ENCODE results near the gene FOXJ3. TPM values are rescaled to one million over a fixed set of nuclear protein-coding genes. Genes with fewer than 3 reads are reported as not detected.

FOXJ3 gene
- total RNA-seq, 1 experiment from 2014 or later, result 55.3 TPM

- intact Hi-C loops (cut with micrococcal nuclease; ENCODE audit: unreplicated experiment) (no loop called here), in situ Hi-C loops (cut with HindIII; ENCODE audit: low pct_unique_long_range_greater_than_20kb, low sequenced_read_pairs) (no loop called here)
- Histone ChIP-seq H3K9me3 (ENCODE audit: control insufficient read depth, insufficient read depth, low read depth, low read length) (peaks cover 5% of the 10 kb centered on the region; the same call in 1 of the 2 replicates), H3K4me1 (ENCODE audit: control insufficient read depth, insufficient read depth, low read length) (no peaks in the 10 kb centered on the region), H3K4me3 (ENCODE audit: low read depth in 2 of 2, low read length in 2 of 2) (no peak overlapping the region), H3K36me3 (ENCODE audit: control insufficient read depth, insufficient read depth, low read length) (no peaks in the 10 kb centered on the region), H3K27ac (ENCODE audit: low read length) (no peak overlapping the region), H3K27me3 (ENCODE audit: control insufficient read depth, insufficient read depth, low read length) (no peaks in the 10 kb centered on the region)
- CTCF ChIA-PET, result no interaction called here
- DNase-seq (ENCODE audit: low read depth, low spot score), result no peak
- no TSS peak for BruUV-seq (replicated peaks)
- ATAC-seq, result no peak
- TF ChIP-seq, protein P1, sequence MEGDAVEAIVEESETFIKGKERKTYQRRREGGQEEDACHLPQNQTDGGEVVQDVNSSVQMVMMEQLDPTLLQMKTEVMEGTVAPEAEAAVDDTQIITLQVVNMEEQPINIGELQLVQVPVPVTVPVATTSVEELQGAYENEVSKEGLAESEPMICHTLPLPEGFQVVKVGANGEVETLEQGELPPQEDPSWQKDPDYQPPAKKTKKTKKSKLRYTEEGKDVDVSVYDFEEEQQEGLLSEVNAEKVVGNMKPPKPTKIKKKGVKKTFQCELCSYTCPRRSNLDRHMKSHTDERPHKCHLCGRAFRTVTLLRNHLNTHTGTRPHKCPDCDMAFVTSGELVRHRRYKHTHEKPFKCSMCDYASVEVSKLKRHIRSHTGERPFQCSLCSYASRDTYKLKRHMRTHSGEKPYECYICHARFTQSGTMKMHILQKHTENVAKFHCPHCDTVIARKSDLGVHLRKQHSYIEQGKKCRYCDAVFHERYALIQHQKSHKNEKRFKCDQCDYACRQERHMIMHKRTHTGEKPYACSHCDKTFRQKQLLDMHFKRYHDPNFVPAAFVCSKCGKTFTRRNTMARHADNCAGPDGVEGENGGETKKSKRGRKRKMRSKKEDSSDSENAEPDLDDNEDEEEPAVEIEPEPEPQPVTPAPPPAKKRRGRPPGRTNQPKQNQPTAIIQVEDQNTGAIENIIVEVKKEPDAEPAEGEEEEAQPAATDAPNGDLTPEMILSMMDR (IDR thresholded peaks at IDR 0.05), result no peak
- TF ChIP-seq SIN3A (IDR thresholded peaks at IDR 0.05; ENCODE audit: borderline replicate concordance, insufficient read depth, low read depth, low read length), result no peak
- no peak for TF ChIP-seq TCF7L2 (IDR thresholded peaks at IDR 0.05; ENCODE audit: low read depth, low read length)
- TF ChIP-seq REST (IDR thresholded peaks at IDR 0.05; ENCODE audit: insufficient read depth in 1 of 2, low read depth in 2 of 2, low read length in 1 of 2), result no peak
- TF ChIP-seq POLR2AphosphoS5 (IDR thresholded peaks at IDR 0.05; ENCODE audit: low read depth, low read length), result no peak
- POLR2A ChIA-PET, result no interaction called here
These were observed 95.5 kb downstream of the FOXJ3 start for GRCh38 chr1:42239555-42239954.

DNA sequence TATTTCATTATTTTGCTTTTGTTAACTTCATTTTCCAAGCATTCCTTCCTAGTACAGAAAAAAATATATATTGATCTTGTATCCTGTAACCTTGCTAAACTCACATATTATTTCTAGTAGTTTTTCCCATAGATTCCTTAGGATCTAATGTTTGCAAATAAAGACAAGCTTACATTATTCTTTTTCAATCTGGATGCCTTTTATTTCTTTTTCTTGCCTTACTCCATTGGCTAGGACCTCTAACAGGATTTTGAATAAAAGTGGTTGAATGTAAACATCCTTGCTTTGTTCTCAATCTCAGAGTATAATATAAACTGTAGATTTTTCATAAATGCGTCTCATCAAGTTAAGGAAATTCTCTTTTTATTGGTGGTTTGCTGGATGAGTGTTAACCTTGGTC, 96.0 kb downstream of the FOXJ3 start:
- TF ChIP-seq TCF7L2 (IDR thresholded peaks at IDR 0.05; ENCODE audit: low read depth, low read length) (no peak), SIN3A (IDR thresholded peaks at IDR 0.05; ENCODE audit: borderline replicate concordance, insufficient read depth, low read depth, low read length) (no peak), REST (IDR thresholded peaks at IDR 0.05; ENCODE audit: insufficient read depth in 1 of 2, low read depth in 2 of 2, low read length in 1 of 2) (no peak), POLR2AphosphoS5 (IDR thresholded peaks at IDR 0.05; ENCODE audit: low read depth, low read length) (no peak)
- TF ChIP-seq, protein P1 (IDR thresholded peaks at IDR 0.05), result no peak
- CTCF ChIA-PET, result no interaction called here
- in situ Hi-C loops (cut with HindIII; ENCODE audit: low pct_unique_long_range_greater_than_20kb, low sequenced_read_pairs) (no loop called here), intact Hi-C loops (cut with micrococcal nuclease; ENCODE audit: unreplicated experiment) (no loop called here)
- no peaks in the 10 kb centered on the region for H3K27me3 ChIP-seq (ENCODE audit: control insufficient read depth, insufficient read depth, low read length)
- H3K36me3 ChIP-seq (ENCODE audit: control insufficient read depth, insufficient read depth, low read length), result no peaks in the 10 kb centered on the region
- no peaks in the 10 kb centered on the region for H3K4me1 ChIP-seq (ENCODE audit: control insufficient read depth, insufficient read depth, low read length)
- BruUV-seq (replicated peaks), result no TSS peak
- no peak overlapping the region for H3K4me3 ChIP-seq (ENCODE audit: low read depth in 2 of 2, low read length in 2 of 2)
- no peak for ATAC-seq
- POLR2A ChIA-PET, result no interaction called here
- H3K27ac ChIP-seq (ENCODE audit: low read length), result no peak overlapping the region
- H3K9me3 ChIP-seq (ENCODE audit: control insufficient read depth, insufficient read depth, low read depth, low read length), result peaks cover 5% of the 10 kb centered on the region; the same call in 1 of the 2 replicates
- no peak for DNase-seq (ENCODE audit: low read depth, low spot score)
